DND-41 (cell line): ENCODE results near the gene TRRAP.

Source experiments
- ATAC-seq: fragments of 200-7000 bp; cut with Tn5 transposase; 3 replicates; pipeline ENCODE4 v1.9.1; 2021; ENCODE audit warnings: low read depth; ENCODE audit not compliant: insufficient read depth
- DNase-seq: peaks from one replicate; pipeline ENCODE4 v3.0.0-alpha.2; 2020
- H2AFZ ChIP-seq: 2 replicates; pipeline ENCODE4 v1.6.0; 2012; ENCODE audit warnings: low read depth, low read length
- H3K27ac ChIP-seq: 2 replicates; pipeline ENCODE4 v1.5.1; 2012; ENCODE audit warnings: low read length, inconsistent platforms
- H3K27me3 ChIP-seq: fragments of 200-600 bp; sonication (generic); 2 replicates; pipeline ENCODE4 v1.6.0; 2012; ENCODE audit warnings: low read length, mild to moderate bottlenecking, inconsistent platforms; ENCODE audit not compliant: insufficient read depth, poor library complexity
- H3K36me3 ChIP-seq: 2 replicates; pipeline ENCODE4 v1.5.1; 2012; ENCODE audit warnings: low read length, inconsistent platforms; ENCODE audit not compliant: insufficient read depth
- H3K4me1 ChIP-seq: 2 replicates; pipeline ENCODE4 v1.5.1; 2012; ENCODE audit warnings: mild to moderate bottlenecking, low read length; ENCODE audit not compliant: insufficient read depth
- H3K4me2 ChIP-seq: 2 replicates; pipeline ENCODE4 v1.6.0; 2012; ENCODE audit warnings: mild to moderate bottlenecking, moderate library complexity, low read length, inconsistent platforms; ENCODE audit not compliant: insufficient read depth
- H3K4me3 ChIP-seq, 2 experiments: fragments of 200-600 bp in 1 of 2; shearing (Covaris generic) in 1 of 2; 2 replicates each; pipeline ENCODE4 v1.5.1; 2012 to 2016; ENCODE audit warnings: inconsistent platforms in 2 of 2, low read length in 2 of 2, mild to moderate bottlenecking in 2 of 2, low read depth in 1 of 2, moderate library complexity in 1 of 2
- H3K79me2 ChIP-seq: 2 replicates; pipeline ENCODE4 v1.6.0; 2012; ENCODE audit warnings: low read length, inconsistent platforms; ENCODE audit not compliant: insufficient read depth
- H3K9ac ChIP-seq: 2 replicates; pipeline ENCODE4 v1.6.0; 2012; ENCODE audit warnings: low read depth, mild to moderate bottlenecking, inconsistent platforms, low read length, moderate library complexity
- H3K9me3 ChIP-seq: 2 replicates; pipeline ENCODE4 v1.5.1; 2012; ENCODE audit warnings: low read length, moderate library complexity, mild to moderate bottlenecking, inconsistent platforms; ENCODE audit not compliant: insufficient read depth, severe bottlenecking
- H4K20me1 ChIP-seq: 2 replicates; pipeline ENCODE4 v1.6.0; 2012; ENCODE audit warnings: low read length; ENCODE audit not compliant: insufficient read depth
- EZH2 ChIP-seq: IDR thresholded peaks from 3 replicates; pipeline ENCODE4 v1.6.1; 2012; ENCODE audit warnings: borderline replicate concordance, low read depth, mild to moderate bottlenecking, moderate library complexity, low read length, inconsistent platforms; ENCODE audit not compliant: severe bottlenecking
- TF ChIP-seq, protein P1 (sequence below): IDR thresholded peaks from 2 replicates; pipeline ENCODE4 v1.5.1; 2012; ENCODE audit warnings: borderline replicate concordance, low read length, moderate library complexity, mild to moderate bottlenecking; ENCODE audit not compliant: poor library complexity, severe bottlenecking; ENCODE audit errors: extremely low read depth

TRRAP gene

DNA sequence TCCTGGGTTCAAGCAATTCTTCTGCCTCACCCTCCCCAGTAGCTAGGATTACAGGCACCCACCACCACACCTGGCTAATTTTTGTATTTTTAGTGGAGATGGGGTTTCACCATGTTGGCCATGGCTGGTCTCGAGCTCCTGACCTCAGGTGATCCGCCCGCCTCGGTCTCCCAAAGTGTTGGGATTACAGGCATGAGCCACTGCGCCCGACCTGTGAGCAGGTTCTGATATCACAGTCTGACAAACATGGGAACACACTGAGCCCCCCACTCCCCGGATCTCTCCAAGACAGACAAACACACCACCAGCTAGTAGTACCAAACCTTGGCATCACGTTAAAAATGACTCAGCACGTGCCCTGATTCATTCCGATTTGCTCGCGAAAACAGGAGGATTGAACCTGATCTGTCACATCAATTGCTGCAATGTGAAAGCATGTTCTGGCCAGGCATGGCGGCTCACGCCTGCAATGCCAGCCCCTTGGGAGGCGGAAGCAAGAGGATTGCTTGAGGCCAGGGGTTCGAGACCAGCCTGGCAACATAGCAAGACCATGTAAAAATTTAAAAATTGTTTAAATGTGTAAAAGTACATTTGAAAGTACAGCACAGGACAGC lies 159.1 kb downstream of the TRRAP start:
- Histone ChIP-seq H3K79me2 (no peaks in the 10 kb centered on the region), H3K27ac (no peak overlapping the region), H4K20me1 (peaks cover 8% of the 10 kb centered on the region; the same call in 1 of the 2 replicates), H3K4me3 (no peak overlapping the region), H2AFZ (no peak overlapping the region), H3K4me2 (no peak overlapping the region), H3K27me3 (no peaks in the 10 kb centered on the region), H3K4me1 (no peaks in the 10 kb centered on the region), H3K9me3 (no peaks in the 10 kb centered on the region), H3K9ac (no peak overlapping the region), H3K36me3 (peaks cover 95% of the 10 kb centered on the region)
- ATAC-seq (no peak), DNase-seq (no peak)
- no peak for TF ChIP-seq EZH2
- TF ChIP-seq, protein P1, sequence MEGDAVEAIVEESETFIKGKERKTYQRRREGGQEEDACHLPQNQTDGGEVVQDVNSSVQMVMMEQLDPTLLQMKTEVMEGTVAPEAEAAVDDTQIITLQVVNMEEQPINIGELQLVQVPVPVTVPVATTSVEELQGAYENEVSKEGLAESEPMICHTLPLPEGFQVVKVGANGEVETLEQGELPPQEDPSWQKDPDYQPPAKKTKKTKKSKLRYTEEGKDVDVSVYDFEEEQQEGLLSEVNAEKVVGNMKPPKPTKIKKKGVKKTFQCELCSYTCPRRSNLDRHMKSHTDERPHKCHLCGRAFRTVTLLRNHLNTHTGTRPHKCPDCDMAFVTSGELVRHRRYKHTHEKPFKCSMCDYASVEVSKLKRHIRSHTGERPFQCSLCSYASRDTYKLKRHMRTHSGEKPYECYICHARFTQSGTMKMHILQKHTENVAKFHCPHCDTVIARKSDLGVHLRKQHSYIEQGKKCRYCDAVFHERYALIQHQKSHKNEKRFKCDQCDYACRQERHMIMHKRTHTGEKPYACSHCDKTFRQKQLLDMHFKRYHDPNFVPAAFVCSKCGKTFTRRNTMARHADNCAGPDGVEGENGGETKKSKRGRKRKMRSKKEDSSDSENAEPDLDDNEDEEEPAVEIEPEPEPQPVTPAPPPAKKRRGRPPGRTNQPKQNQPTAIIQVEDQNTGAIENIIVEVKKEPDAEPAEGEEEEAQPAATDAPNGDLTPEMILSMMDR, result no peak

DNA sequence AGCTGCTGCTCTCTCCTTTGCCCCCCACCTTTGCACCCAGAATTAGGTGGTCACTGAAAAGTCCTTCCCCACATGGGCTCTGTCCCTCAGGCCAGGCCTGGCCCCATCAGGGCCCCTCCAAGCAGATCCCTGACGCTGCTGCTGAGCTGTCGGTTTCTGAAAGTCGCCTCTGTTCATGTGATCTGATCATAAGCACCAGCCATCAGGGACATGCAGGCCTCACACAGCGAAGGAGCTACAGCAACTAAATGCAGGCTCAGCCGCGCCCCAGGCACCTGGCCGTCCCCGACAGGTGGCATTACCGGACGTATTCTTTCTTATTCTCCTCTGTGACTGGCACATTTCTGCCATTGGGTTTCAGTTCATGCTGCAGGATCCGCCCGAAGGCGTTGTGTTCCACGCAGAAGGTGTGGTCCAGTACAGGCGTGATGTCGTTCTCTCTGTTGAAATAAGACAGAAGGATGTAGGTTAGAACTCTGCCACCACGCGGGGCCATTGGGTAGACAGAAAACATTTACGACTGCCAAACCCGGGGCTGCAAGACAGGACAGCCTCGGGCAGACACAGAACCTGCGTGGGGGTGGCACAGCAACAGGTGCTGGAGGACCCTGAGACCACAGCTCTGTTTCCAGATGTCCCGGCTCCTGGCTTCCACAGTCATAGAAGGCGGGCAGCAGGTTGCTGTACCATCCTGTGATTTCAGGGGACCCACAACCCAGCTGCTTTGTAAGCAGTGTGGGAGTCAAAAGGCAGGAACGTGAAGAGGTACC lies 159.9 kb downstream of the TRRAP start:
- H3K4me2 ChIP-seq, result no peak overlapping the region
- no peak overlapping the region for H2AFZ ChIP-seq
- no peak overlapping the region for H3K27ac ChIP-seq
- no peaks in the 10 kb centered on the region for H3K79me2 ChIP-seq
- TF ChIP-seq, protein P1, result no peak
- TF ChIP-seq EZH2, result no peak
- no peak for ATAC-seq
- no peaks in the 10 kb centered on the region for H3K27me3 ChIP-seq
- DNase-seq, result no peak
- peaks cover 8% of the 10 kb centered on the region; the same call in 1 of the 2 replicates for H4K20me1 ChIP-seq
- H3K4me3 ChIP-seq, result no peak overlapping the region
- no peak overlapping the region for H3K9ac ChIP-seq
- H3K9me3 ChIP-seq, result no peaks in the 10 kb centered on the region
- peaks cover 91% of the 10 kb centered on the region for H3K36me3 ChIP-seq
- H3K4me1 ChIP-seq, result no peaks in the 10 kb centered on the region

DNA sequence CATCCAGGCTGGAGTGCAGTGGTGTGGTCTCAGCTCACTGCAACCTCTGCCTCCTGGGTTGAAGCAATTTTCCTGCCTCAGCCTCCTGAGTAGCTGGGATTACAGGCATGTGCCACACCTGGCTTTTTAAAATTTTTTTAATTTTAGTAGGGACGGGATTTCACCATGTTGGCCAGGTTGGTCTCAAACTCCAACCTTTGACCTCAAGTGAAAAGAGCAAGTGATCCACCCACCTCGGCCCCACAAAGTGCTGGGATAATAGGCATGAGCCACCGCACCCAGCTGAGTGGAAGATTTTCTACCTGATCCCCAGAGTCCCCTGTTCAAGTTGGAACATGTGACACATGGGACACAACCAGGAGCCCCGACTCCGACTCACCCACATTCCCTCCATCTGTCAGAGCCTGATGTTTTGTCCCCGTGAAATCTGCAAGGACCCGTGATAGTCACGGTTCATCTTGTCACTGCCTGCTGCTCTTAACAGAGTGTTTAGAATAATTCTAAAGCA lies 161.1 kb downstream of the TRRAP start:
- Histone ChIP-seq H3K36me3 (peaks cover 90% of the 10 kb centered on the region), H3K27ac (no peak overlapping the region), H3K4me2 (no peak overlapping the region), H4K20me1 (peaks cover 10% of the 10 kb centered on the region; the same call in 1 of the 2 replicates), H2AFZ (no peak overlapping the region), H3K27me3 (no peaks in the 10 kb centered on the region), H3K4me3 (no peak overlapping the region), H3K9me3 (no peaks in the 10 kb centered on the region), H3K4me1 (no peaks in the 10 kb centered on the region), H3K9ac (no peak overlapping the region), H3K79me2 (no peaks in the 10 kb centered on the region)
- TF ChIP-seq, protein P1, result no peak
- ATAC-seq (no peak), DNase-seq (no peak)
